ENCODE data around the gene CLCNKA. TPM values are rescaled to one million over a fixed set of nuclear protein-coding genes. Genes with fewer than 3 reads are reported as not detected.

CLCNKA gene
- polyA plus RNA-seq, 1 of the 3 experiments (the other 2 are of a cell fraction): 0.03 TPM

DNA sequence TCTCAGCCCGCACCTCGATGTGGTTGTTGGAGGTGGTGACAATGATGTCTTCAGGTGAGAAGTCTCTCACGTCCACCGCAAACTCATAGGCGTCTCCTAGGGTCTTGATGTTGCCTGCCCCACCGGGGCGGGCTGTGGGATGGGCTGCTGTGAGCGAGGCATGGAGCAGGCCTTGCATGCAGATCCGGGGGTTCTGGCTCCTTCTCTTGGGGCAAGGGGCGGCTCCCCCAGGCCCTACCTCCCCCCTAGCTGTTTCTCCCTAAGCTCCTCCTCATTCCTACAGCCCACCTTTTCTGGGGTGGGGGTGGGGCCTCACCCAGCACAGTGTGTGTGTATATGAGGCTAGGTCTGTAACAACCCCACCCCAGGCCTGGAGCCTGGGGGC, 4.8 kb upstream of the CLCNKA start (continued):
- TF ChIP-seq, protein P1, sequence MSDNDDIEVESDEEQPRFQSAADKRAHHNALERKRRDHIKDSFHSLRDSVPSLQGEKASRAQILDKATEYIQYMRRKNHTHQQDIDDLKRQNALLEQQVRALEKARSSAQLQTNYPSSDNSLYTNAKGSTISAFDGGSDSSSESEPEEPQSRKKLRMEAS (IDR thresholded peaks at IDR 0.05; ENCODE audit: low read depth): no peak
- TF ChIP-seq POLR2AphosphoS5 (IDR thresholded peaks at IDR 0.05; ENCODE audit: low read depth, low read length): no peak
- no peak for TF ChIP-seq FOXM1 (IDR thresholded peaks at IDR 0.05; ENCODE audit: low read depth)
- no peak for TF ChIP-seq FOSL2 (IDR thresholded peaks at IDR 0.05; ENCODE audit: borderline replicate concordance, low read depth)
- TF ChIP-seq NRF1 (IDR thresholded peaks at IDR 0.05; ENCODE audit: low read depth, low read length): no peak

- TF ChIP-seq EZH2phosphoT487 (IDR thresholded peaks at IDR 0.05; ENCODE audit: borderline replicate concordance, low read depth) (no peak), CTCF (IDR thresholded peaks at IDR 0.05) (no peak), USF1 (IDR thresholded peaks at IDR 0.05; ENCODE audit: borderline replicate concordance, low read depth) (no peak), ELF1 (IDR thresholded peaks at IDR 0.05) (no peak), MEF2A (IDR thresholded peaks at IDR 0.05; ENCODE audit: borderline replicate concordance, low read depth) (no peak), TAF1 (IDR thresholded peaks at IDR 0.05; ENCODE audit: borderline replicate concordance, low read depth, low read length) (no peak), POLR2AphosphoS5 (IDR thresholded peaks at IDR 0.05; ENCODE audit: low read depth, low read length) (no peak), RXRA (IDR thresholded peaks at IDR 0.05; ENCODE audit: borderline replicate concordance, low read depth) (no peak), TCF12 (IDR thresholded peaks at IDR 0.05) (no peak), SMC3 (IDR thresholded peaks at IDR 0.05; ENCODE audit: low read depth, low read length) (no peak), EP300 (IDR thresholded peaks at IDR 0.05; ENCODE audit: borderline replicate concordance in 1 of 2, low read depth in 1 of 2, low read length in 1 of 2) (no peak), FOXM1 (IDR thresholded peaks at IDR 0.05; ENCODE audit: low read depth) (no peak), RFX5 (IDR thresholded peaks at IDR 0.05; ENCODE audit: low read length) (no peak)
- TF ChIP-seq, protein P2, sequence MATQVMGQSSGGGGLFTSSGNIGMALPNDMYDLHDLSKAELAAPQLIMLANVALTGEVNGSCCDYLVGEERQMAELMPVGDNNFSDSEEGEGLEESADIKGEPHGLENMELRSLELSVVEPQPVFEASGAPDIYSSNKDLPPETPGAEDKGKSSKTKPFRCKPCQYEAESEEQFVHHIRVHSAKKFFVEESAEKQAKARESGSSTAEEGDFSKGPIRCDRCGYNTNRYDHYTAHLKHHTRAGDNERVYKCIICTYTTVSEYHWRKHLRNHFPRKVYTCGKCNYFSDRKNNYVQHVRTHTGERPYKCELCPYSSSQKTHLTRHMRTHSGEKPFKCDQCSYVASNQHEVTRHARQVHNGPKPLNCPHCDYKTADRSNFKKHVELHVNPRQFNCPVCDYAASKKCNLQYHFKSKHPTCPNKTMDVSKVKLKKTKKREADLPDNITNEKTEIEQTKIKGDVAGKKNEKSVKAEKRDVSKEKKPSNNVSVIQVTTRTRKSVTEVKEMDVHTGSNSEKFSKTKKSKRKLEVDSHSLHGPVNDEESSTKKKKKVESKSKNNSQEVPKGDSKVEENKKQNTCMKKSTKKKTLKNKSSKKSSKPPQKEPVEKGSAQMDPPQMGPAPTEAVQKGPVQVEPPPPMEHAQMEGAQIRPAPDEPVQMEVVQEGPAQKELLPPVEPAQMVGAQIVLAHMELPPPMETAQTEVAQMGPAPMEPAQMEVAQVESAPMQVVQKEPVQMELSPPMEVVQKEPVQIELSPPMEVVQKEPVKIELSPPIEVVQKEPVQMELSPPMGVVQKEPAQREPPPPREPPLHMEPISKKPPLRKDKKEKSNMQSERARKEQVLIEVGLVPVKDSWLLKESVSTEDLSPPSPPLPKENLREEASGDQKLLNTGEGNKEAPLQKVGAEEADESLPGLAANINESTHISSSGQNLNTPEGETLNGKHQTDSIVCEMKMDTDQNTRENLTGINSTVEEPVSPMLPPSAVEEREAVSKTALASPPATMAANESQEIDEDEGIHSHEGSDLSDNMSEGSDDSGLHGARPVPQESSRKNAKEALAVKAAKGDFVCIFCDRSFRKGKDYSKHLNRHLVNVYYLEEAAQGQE (IDR thresholded peaks at IDR 0.05; ENCODE audit: low read depth, low read length): no peak
- TF ChIP-seq, protein P3, sequence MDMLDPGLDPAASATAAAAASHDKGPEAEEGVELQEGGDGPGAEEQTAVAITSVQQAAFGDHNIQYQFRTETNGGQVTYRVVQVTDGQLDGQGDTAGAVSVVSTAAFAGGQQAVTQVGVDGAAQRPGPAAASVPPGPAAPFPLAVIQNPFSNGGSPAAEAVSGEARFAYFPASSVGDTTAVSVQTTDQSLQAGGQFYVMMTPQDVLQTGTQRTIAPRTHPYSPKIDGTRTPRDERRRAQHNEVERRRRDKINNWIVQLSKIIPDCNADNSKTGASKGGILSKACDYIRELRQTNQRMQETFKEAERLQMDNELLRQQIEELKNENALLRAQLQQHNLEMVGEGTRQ (IDR thresholded peaks at IDR 0.05; ENCODE audit: borderline replicate concordance, low read depth, low read length): no peak
Measured at GRCh38 chr1:16017461-16018303, 4.2 kb upstream of the CLCNKA start, which contains the start of gene HSPB7. Gene HSPB7 (minus strand): TSS chr1:16018043. CDS start chr1:16017963, 80 bp downstream.

More at GRCh38 chr1:16017461-16018303, 4.2 kb upstream of the CLCNKA start, which contains the start of gene HSPB7:
- Histone ChIP-seq H3K4me3 (ENCODE audit: low read depth in 2 of 2, low read length in 1 of 2) (no peak within 1 kb of the TSS), H3K79me2 (ENCODE audit: insufficient read depth) (no peaks in the 10 kb centered on the region), H3K9ac (no peak within 1 kb of the TSS), H3K9me3 (no peaks in the 10 kb centered on the region), H3K4me2 (no peak within 1 kb of the TSS), H3F3A (replicated peaks; ENCODE audit: insufficient read depth) (no peaks in the 10 kb centered on the region), H3K36me3 (replicated peaks in 1 of 2; ENCODE audit: control insufficient read depth in 1 of 2, insufficient read depth in 2 of 2, low read length in 1 of 2) (no peaks in the 10 kb centered on the region), H3K9me2 (no peaks in the 10 kb centered on the region), H3K27me3 (ENCODE audit: insufficient read depth) (no peaks in the 10 kb centered on the region), H2AFZ (ENCODE audit: low read depth) (no peak within 1 kb of the TSS), H3K27ac (ENCODE audit: low read depth in 2 of 2, low read length in 1 of 2) (peak within 1 kb of the TSS in 1 of 2 experiments; percentile 22; a peak in 1 of 4 replicates), H4K20me1 (ENCODE audit: insufficient read depth) (no peaks in the 10 kb centered on the region), H3K4me1 (ENCODE audit: control insufficient read depth in 1 of 2, insufficient read depth in 2 of 2, low read depth in 1 of 2, low read length in 1 of 2) (peaks cover 10 to 57% of the 10 kb centered on the region in 2 experiments; a peak in 2 of 4 replicates)
- 84% methylated on average over 29 of the region's 37 CpGs for WGBS (ENCODE audit: low lambda C conversion rate)
- peak; percentile 76 for DNase-seq
- ChIA-PET CTCF (interaction anchor here (0.7 to 2.9 kb wide), 9 partner anchors 8 to 226 kb away, joined by 3 to 22 read pairs (median 5); partner anchors contain the start of genes CLCNKB and FAM131C), POLR2A (no interaction called here)
